Prostate gland (tissue), 2 donors: Measurements from ENCODE around the gene KAZN.

Experiments
- POLR2A ChIP-seq: fragments of 450-650 bp; IDR thresholded peaks from one replicate; pipeline ENCODE4 v1.6.1; 2016; ENCODE audit warnings: antibody characterized with exemption, mild to moderate bottlenecking
- POLR2AphosphoS5 ChIP-seq: sonication (generic); formaldehyde crosslinking; IDR thresholded peaks from one replicate; pipeline ENCODE4 v1.6.1; 2017; ENCODE audit warnings: antibody characterized with exemption
- TF ChIP-seq, protein P1 (sequence below), 4 experiments: fragments of 200-600 bp in 2 of 4; fragments of 450-650 bp in 2 of 4; sonication (generic) in 2 of 4; IDR thresholded peaks; 1 replicate in 3 of 4; 2 replicates in 1 of 4; pipeline ENCODE4 v1.5.1; 2016 to 2019; ENCODE audit warnings: antibody characterized with exemption in 4 of 4, mild to moderate bottlenecking in 2 of 4, moderate library complexity in 2 of 4

DNA sequence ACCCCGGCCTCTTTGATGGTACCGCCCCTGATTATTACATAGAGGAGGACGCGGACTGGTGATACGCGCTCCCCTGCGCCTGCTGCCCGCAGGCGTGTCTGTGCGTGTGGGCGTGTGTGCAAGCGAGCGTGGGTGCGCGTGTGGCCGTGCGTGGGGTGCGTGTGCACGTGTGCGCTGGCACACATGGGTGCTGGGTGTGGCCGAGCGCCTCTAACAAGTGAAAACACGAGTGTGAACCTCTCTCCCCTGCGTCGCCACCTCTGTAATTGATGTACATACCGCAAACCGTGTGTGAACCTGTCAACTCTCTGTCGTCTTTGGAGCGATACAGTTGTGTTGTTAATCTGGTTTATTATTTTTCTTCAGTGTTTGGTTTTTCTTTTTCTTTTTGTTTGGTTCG lies 467.3 kb downstream of the KAZN start:
- no peak for TF ChIP-seq POLR2AphosphoS5
- no peak for TF ChIP-seq POLR2A
- TF ChIP-seq, protein P1, sequence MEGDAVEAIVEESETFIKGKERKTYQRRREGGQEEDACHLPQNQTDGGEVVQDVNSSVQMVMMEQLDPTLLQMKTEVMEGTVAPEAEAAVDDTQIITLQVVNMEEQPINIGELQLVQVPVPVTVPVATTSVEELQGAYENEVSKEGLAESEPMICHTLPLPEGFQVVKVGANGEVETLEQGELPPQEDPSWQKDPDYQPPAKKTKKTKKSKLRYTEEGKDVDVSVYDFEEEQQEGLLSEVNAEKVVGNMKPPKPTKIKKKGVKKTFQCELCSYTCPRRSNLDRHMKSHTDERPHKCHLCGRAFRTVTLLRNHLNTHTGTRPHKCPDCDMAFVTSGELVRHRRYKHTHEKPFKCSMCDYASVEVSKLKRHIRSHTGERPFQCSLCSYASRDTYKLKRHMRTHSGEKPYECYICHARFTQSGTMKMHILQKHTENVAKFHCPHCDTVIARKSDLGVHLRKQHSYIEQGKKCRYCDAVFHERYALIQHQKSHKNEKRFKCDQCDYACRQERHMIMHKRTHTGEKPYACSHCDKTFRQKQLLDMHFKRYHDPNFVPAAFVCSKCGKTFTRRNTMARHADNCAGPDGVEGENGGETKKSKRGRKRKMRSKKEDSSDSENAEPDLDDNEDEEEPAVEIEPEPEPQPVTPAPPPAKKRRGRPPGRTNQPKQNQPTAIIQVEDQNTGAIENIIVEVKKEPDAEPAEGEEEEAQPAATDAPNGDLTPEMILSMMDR (IDR thresholded peaks at IDR 0.05), result no peak
